ENCODE measurements around the gene HBP1. TPM values are rescaled to one million over a fixed set of nuclear protein-coding genes. Genes with fewer than 3 reads are reported as not detected.
A peak's percentile ranks its signal among the peaks of the same experiment; 100 is the strongest.
"Not testable (repeated sequence)": the region's sequence is repeated elsewhere in the genome, so short reads cannot be mapped to it uniquely, and the experiment has no call there.

The HBP1 gene, protein sequence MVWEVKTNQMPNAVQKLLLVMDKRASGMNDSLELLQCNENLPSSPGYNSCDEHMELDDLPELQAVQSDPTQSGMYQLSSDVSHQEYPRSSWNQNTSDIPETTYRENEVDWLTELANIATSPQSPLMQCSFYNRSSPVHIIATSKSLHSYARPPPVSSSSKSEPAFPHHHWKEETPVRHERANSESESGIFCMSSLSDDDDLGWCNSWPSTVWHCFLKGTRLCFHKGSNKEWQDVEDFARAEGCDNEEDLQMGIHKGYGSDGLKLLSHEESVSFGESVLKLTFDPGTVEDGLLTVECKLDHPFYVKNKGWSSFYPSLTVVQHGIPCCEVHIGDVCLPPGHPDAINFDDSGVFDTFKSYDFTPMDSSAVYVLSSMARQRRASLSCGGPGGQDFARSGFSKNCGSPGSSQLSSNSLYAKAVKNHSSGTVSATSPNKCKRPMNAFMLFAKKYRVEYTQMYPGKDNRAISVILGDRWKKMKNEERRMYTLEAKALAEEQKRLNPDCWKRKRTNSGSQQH
- total RNA-seq (ENCODE audit: insufficient read depth, low replicate concordance): 155 TPM

DNA sequence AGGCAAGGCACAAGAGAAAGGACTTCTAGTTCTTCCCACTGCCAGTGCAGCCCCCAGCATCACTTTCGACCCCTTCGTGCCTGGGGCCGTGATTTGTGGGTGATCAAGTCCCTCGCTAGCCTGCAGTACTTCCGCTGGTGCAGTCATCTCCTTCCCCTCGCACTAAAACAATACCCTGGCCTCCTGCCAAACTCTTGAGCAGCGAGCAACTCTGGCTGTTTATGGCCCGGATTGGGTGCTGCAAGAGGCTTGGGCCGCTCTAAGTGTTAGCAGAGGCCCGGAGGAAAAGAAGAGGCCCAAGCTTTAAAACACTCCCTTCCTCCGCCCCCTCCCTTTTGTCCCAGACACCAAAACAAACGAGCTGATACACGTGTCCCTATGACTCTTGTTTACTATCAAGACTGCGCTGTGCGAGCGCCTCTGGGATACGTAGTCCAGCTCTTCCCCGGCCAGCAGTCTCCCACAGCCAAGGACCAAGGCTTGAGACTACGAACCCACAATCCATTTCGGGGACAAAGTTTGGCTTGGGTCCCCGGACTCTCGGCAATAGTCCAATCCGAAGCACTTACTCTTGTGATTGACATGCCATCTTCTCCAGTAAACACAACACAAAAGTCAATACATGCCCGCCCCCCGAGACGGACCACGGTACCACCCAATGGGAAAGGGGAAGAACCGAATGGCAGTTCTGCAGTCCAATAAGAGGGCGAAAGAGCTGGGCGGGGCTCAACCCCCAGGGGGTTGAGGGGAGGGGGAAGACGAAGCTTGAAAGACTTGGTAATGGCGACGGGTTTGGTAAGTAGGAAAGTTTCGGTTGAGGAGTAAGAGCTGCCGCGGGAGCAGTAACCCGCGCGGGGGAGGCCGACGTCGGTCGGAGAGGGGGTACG, at the start of gene HBP1:
TSS of gene HBP1 (plus strand) at position 771 of the 887 bp plus-strand sequence. CDS start 10,891 bp downstream, outside the sequence.
- peak; percentile 100 for DNase-seq (ENCODE audit: low spot score)

DNA sequence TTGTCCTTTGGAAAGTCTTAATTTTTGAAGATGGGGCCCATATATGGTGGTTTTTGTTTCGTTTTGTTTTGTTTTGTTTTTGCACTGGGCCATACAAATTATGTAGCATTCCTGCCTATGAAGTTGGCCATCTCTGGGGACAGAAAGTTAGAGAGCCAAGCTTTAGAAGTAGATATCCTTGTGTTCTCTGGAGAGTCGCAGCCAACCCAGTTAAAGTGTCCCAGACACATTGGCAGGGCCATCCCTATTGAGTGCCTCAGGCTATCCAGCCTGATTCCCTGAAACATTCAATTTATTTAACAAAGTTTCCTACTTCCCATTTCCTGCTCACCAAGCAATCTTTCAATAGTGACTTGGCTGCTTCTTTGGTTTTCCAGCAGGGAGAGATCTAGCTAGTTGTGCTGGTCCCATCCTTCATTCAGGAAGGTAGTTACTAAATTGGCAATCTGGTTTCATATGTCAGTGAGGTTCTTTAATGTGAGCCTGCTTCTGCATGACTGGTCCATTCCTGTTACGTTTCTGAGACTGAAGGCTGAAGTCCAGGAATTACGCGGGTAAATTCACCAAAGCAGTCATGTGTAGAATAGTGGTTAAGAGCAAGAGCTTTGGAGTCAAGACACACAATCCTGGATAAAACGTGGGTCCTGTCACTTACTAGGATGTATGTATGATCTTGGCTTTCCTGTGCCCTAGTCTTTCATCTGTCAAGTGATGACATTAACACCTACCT, 49.3 kb upstream of the HBP1 start:
- DNase-seq (ENCODE audit: low spot score): no peak

DNA sequence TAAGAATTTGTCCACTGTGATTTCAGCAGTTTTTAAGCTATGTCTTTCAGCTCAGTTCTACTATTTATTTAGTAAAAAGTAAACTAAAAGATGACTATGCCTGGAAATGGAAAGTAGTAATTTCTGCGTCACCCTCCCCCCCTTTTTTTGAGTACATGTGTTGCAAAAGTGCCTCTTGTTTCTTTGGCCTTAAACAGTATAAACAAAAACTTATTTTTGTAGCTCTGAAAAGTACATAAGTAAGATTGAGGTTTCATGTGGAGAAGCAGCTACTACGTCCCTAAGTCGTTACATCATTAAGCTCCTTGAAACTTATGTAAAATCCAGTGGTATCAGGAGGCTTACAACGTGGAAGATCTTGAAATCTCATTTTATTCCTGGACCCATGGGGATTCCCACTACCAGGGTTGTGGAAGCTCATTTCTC, 46.3 kb upstream of the HBP1 start:
- DNase-seq (ENCODE audit: low spot score): peak; percentile 77

DNA sequence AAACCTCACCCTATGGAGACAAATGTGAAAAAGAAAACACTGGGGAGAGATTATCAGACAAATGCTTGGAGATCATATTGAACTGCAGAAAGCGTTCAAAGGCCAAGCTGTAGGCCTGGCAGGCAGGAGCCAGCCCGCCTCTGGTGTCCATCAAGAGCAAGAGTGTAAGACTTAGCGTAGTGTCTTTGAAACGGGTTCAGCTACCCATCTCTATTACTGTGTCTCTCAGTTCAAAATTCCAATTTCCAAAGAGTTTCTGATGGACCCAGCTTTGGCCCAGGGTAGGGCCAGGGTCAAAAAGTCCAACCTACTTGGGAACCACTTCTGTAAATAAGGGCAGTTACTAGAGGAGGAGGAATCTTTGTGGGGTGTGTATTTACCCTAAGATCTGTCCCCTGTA, 45.4 kb upstream of the HBP1 start:
- no peak for DNase-seq (ENCODE audit: low spot score)

DNA sequence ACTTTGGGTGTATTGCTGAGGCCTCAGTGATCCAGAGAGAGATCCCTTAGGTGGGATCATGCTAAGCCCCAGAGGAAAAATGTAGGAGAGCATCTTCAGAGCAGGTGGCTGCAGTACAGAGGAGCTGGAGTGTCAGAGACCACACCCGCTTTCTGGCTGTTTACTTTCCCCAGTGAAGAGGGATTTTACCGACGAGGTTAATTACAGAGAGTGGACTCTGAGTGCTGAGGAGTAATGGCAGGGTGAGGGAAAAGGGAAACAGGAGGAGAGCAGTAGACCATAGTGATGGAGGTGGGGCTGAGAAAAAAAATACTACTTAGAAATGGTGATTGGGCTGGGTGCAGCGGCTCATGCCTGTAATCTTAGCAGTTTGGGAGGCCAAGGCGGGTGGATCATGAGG, 43.3 kb upstream of the HBP1 start:
- no peak for DNase-seq (ENCODE audit: low spot score)

DNA sequence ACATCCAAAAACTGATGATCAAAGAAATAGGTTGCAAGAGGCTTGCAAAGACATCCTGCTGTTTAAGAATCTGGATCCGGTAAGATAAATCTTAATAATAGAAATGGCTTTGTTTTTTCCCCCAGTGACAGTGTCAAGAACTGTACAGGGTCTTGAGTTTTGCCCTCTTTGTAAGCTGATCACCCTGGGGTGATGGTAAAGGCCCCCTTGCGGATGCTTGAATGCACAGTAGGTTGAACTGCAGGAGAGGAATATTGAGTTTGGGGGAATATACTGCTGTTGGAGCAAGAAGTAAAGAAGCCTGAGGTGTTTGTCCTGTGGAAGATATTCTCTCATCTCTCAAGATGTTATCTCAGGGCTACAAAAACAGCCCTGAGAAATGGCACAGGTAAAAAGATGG, 40.6 kb upstream of the HBP1 start:
- DNase-seq (ENCODE audit: low spot score): no peak

DNA sequence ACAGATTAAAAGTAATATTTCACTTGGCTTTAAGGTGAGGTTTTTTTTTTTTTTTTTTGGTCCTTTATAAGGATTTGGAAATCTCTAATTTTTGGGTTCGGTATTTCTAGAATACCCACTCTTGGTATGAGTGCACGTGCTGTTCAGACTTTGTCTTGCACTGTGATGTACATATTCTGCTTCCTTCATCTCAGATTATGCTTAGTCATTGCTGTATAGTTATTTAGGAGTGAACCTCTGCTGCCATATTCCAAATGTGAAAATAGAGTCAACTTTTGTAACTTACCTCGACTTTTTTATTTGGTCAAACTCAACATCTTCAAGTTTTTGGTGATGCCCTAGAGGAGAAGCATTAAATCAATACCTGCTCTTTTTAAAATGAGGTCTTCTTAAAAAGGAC, 40.1 kb upstream of the HBP1 start:
- DNase-seq (ENCODE audit: low spot score): no peak

DNA sequence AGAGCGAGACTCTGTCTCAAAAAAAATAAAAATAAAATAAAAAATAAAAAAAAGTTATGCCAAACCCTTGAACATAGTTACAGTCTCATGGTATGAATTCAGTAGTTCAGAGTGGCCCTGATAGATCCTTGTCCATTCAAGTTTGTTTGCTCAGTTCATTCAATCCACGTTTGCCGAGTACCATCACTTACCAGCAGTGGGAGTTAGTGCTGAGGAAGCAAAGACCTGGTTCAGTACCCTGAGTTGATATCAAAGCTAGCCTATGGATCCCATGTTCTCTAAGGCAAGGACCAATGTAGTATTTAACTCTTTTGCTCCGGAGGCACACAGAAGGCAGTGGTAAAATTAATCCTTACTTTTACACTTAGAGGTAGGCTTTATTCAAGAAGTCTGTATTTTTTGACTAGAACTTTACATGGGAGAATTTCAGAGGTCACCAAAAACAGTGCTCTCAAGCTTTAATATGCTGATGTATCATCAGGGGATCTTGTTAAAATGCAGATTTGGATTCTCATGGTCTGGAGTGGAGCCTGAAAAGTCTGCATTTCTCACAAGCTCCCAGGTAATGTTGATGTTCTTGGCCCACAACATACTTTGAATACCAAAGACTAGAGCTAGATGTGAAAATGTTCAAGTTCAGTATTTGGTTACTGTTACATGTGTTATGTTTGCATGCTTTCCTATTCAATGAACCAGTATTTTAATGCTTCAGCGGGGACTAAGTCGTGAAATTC, 38.1 kb upstream of the HBP1 start:
- no peak for DNase-seq (ENCODE audit: low spot score)

DNA sequence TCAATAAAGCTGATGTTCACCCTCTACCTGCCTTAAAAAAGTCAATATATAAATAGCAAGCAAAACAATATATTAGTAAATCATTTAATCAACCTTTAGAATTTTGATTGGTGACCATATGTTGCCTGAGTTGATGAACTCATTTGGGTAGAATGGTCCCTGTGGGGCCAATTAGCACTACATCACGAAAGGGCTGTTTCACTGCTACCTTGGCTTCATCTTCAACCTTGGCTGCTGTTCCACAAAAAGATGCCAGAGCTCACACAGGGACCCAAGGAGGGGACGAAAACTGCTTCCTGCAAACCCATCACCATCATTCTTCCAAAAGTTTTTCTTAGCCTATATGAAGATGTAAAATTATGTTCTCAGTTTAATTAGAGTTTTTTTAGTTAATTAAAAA, 35.4 kb upstream of the HBP1 start:
- DNase-seq (ENCODE audit: low spot score): no peak

DNA sequence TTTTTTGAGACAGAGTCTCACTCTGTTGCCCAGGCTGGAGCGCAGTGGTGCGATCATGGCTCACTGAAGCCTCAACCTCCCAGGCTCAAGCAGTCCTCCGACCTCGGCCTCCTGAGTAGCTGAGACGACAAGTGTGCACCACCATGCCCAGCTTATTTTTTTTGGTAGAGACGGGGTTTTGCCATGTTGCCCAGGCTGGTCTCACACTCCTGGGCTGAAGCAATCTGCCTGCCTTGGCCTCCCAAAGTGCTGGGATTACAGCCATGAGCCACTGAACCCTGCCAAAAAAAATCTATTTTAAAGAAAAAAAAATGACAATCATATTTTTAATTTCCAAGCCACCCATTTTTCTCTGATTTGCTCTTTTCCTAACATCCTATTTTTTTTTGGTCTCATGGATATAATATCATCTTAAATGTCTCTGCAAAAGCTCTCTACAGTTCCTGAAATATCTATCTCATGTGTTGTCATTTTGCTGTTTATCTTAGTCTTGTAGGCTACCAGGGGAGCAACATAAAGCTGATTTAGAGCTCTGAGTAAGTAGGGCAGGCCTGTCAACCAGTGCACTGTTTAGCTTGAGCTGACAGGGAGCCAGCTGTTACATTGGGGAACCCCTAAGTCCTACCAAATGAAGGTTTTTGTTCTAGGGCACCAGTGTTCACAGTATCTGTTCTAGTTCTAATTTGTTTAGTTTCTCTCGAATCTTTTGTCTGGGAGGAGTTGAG, 29.9 kb upstream of the HBP1 start:
- peak; percentile 31 for DNase-seq (ENCODE audit: low spot score)

DNA sequence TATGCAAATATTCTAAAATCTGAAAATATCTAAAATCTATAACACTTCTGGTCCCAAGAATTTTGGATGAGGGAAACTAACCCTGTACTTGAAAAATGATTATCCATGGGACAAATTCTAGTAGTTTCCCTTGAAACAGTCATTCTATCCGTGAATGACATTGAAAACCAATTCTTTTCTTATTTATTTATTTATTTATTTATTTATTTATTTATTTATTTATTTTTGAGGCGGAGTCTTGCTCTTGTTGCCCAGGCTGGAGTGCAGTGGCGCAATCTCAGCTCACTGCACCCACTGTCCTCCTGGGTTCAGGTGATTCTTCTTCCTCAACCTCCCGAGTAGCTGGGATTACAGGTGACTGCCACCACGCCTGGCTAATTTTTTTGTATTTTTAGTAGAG, 24.9 kb upstream of the HBP1 start:
- DNase-seq (ENCODE audit: low spot score): not testable (repeated sequence)

DNA sequence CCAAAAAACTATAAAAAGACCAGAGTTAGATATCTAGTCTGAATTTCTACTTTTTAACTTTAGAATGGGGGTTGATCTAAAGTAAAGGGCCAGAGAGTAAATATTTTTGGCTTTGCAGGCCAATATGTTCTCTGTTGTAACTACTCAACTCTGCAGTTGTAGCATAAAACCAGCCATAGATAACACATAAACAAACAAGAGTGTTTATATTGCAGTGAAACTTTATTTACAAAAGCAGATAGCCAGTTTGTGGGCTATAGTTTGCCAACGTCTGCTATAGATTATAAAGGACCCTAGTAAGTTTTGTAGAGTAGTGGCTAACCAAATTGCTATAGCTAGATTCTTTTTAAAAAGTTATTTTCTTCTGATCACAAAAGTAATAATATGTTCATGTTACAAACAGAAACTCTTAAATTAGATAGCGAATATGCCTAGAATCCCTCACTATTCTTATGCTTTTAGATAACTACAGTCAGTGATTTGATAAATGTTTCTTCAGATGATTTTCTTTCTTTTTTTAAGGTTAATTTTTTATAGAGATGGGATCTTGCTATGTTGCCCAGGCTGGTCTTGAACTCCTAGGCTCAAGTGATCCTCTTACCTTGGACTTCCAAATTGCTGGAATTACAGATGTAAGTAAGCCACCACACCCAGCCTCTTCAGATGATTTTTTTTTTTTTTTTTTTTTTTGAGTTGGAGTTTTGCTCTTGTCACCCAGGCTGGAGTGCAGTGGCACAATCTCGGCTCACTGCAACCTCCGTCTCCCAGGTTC, 23.6 kb upstream of the HBP1 start:
- no peak for DNase-seq (ENCODE audit: low spot score)

DNA sequence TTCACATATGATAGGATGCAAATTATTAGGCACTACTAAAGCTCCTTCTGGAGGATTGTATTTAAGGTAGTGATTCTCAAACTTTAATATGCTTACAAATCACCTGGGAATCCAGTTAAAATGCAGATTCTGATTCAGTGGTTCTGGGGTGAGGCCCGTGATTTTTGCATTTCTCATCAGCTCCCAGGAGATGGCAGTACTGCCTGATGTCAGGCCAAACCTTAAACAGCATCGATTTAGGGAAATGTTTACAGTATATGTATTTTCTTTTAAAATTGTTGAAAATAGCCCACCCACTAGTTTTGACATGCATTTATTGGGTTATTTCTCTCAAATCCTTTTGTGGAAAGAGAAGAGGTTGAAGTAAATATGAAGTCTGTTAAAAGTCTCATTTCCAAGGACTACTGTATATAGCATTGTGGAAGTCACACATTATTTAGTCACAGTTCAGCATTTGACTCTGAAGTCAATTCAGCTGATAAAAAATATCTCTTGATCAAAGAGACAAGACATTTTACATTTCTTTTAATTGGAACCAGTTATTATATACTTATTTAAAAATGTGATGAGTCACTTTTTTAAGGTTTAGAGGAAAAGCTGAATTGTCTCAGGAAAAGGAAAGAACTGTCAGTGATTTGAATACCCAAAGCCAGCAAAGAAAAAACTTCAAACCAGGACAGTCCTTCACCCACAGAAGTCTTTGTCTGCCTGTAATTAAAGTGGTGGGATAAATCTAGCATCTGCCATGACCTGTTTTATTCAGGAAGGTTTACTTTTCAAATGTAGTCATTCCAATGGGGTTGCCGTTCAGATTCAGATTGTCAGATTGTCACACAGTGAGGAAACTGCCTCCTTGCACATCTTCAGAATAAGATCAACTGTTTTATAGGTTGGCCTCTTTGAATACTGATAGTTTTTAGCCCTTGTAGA, 21.1 kb upstream of the HBP1 start:
- DNase-seq (ENCODE audit: low spot score): peak; percentile 27

DNA sequence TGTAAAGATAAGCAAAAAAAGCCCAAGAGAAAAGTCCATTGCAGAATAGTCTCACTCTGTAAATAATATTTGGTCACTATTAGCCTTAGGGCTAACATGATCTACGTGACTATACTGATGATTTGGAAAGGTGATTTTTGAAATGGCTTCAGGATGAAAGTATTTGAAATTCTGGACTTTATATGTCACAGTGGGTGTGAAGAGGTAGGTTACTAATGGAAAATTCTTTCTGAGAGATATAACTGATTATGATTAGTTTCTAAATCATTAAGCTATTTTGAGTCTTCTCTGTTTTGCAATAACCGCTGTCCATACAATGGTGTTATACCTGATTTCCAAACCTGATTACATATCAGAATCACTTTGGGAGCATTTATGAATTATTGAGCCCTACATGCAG, 20.1 kb upstream of the HBP1 start:
- no peak for DNase-seq (ENCODE audit: low spot score)

DNA sequence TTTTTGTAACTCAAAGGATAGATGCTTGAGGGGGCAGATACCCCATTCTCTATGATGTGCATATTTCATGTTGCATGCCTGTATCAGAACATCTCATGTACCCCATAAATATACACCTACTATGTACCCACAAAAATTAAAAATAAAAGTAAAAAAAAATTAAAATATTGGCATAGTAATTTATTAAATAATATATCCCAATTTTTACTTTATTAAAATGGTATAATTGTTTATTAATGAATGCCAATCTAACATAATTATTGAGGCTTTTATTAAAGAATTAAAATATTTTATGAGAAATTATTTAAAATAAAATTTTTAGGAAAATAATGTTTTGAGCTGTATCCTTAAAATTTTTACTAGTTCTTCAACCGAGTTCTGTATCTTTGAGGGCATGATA, 18.9 kb upstream of the HBP1 start:
- DNase-seq (ENCODE audit: low spot score): no peak

DNA sequence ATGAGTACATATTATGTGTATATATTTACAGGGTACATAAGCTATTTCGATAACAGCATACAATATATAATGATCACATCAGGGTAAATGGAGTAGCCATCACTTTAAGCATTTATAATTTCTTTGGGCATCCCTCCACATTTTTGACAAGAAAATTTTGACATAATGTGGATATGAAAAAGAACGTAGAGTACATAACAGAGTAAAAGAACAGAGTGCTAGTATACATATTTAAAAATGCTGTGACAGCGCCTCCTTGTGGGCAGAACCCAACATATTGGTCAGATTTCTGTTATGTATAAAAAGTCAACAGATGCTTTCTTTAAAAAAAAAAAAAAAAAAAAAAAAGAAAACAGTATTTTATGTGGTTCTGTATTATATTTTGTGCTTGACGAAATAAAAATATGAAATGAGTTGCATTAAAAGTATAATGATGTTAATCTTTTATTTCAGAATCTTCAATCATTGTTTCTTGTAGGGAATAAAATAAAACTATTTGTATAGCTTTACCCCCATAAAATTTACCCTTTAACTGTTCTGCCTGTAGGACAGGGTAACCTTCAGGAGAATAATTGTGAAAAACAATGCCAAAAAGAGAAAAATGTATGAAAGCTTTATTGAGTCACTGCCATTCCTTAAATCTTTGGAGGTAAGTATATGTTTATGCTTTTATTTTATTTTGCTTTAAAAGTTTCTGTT, 18.3 kb upstream of the HBP1 start:
- peak; percentile 77 for DNase-seq (ENCODE audit: low spot score)

DNA sequence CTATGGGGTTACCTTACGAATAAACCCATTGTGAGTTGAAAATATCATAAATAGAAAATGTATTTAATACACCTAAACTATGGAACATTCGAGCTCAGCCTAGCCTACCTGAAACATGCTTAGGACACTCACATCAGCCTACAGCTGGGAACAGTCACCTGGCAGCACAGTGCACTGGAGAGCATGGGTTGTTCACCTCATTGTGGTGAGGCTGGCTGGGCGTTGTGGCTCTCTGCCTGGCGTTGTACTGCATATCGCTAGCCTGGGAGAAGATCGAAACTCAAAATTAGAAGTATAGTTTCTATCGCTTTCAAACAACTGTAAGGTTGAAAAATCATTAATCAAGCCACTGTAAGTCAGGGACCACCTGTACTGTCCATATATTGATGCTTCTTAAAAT, 17.3 kb upstream of the HBP1 start:
- no peak for DNase-seq (ENCODE audit: low spot score)

DNA sequence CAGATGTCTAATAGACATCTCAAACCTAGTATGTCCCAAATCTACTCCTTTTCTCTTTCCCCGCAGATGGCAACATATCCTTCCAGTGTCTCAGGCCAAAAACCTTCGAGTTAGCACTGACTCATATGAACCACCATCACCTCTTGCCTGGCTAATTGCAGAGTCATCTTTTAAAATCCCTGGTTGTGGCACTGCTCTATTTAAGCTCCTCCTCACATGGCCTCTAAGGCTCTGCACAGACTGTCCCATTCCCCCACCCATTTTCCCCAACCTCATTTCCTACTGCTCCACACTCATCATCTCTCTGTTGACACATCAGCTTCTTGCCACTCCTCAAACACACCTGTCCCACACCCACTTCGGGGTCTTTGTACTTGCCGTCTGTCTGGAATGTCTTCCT, 16.8 kb upstream of the HBP1 start:
- no peak for DNase-seq (ENCODE audit: low spot score)
